Measurements from ENCODE around the gene SLC16A10. TPM values are rescaled to one million over a fixed set of nuclear protein-coding genes. Genes with fewer than 3 reads are reported as not detected.

SLC16A10 gene
- total RNA-seq, 1 donor from 2014 or later = 4.8 TPM

DNA sequence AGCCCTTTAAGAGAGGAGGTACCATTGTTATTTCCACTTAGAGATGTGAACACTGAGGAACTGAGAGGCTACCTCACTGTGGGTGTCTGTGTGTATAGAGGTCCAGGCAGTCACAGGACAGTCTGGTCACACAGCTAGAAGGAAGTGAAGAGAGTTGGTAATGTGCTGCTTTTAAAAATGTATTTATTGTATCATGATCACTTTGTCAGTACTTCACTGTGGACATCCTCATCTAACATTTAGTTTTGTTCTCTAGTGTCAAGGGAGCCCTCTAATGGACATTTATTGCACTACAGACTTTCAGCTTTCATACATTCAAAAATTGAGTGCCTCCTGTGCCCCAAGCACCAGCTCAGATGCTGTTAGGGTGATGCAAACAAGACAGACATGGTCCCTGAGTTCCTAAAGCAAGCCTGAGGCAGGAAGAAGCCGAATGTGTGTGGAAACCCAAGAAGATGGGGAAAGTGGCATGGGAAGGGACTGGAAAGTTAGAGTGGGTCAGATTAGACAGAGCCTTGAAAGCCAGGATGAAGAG is 123.0 kb downstream of the SLC16A10 start:
- H4K20me1 ChIP-seq (ENCODE audit: low read depth) = no peaks in the 10 kb centered on the region
- H3K27me3 ChIP-seq = no peaks in the 10 kb centered on the region
- no peak overlapping the region for H3K9ac ChIP-seq
- H3K27ac ChIP-seq = no peak overlapping the region
- H3K36me3 ChIP-seq = no peaks in the 10 kb centered on the region
- no peak overlapping the region for H3K4me2 ChIP-seq
- no peak overlapping the region for H3K27ac Mint-ChIP-seq
- no peaks in the 10 kb centered on the region for H3K4me1 Mint-ChIP-seq
- no peaks in the 10 kb centered on the region for H3K4me1 ChIP-seq
- H3K79me2 ChIP-seq (ENCODE audit: low read depth) = no peaks in the 10 kb centered on the region
- H3K9me3 Mint-ChIP-seq = no peaks in the 10 kb centered on the region
- H2AFZ ChIP-seq (replicated peaks) = no peak overlapping the region
- peak; percentile 68 for DNase-seq (ENCODE audit: low spot score)
- no peak for TF ChIP-seq EZH2 (IDR thresholded peaks at IDR 0.05)
- TF ChIP-seq, protein P1, sequence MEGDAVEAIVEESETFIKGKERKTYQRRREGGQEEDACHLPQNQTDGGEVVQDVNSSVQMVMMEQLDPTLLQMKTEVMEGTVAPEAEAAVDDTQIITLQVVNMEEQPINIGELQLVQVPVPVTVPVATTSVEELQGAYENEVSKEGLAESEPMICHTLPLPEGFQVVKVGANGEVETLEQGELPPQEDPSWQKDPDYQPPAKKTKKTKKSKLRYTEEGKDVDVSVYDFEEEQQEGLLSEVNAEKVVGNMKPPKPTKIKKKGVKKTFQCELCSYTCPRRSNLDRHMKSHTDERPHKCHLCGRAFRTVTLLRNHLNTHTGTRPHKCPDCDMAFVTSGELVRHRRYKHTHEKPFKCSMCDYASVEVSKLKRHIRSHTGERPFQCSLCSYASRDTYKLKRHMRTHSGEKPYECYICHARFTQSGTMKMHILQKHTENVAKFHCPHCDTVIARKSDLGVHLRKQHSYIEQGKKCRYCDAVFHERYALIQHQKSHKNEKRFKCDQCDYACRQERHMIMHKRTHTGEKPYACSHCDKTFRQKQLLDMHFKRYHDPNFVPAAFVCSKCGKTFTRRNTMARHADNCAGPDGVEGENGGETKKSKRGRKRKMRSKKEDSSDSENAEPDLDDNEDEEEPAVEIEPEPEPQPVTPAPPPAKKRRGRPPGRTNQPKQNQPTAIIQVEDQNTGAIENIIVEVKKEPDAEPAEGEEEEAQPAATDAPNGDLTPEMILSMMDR (IDR thresholded peaks at IDR 0.05) = peak; percentile 82
- TF ChIP-seq EZH2phosphoT487 (IDR thresholded peaks at IDR 0.05) = no peak
- H3K36me3 Mint-ChIP-seq = peaks cover 1% of the 10 kb centered on the region
- no peak overlapping the region for H3K4me3 Mint-ChIP-seq
- H3K4me3 ChIP-seq = no peak overlapping the region
- no peaks in the 10 kb centered on the region for H3K27me3 Mint-ChIP-seq (ENCODE audit: insufficient read depth, low read depth)
- H3F3A ChIP-seq (ENCODE audit: low read depth) = no peaks in the 10 kb centered on the region
- no peaks in the 10 kb centered on the region for H3K9me3 ChIP-seq (ENCODE audit: low read depth)

DNA sequence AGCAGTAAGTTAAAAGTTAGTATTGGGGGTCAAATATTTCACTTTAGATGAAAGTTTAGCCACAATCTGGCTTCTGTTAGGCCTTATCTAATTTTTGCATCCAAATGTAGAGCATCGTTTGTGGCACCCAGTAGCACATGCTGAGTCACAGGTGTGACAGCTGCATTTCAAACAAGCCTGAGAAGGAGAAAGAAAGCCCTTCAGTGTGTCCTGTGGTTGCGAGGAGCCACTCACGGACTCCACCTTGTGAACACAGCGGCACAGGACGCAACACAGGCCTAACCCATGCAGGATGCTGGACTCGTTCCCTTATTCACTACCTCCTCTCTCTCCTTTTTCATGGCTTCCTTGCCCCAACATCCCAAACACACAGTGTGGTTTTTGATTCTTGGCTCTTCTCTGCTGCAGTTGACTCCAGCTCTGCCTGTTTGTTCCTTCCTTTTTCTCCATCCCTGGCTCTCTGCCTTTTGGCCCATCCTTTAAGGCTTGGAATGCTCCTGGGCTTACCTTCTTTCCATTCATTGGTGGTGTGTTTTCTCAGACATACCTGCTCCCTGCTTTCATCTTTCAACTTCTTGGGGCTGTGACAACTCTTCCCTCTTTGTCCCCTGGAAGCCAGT is 124.2 kb downstream of the SLC16A10 start:
- Histone ChIP-seq H3K4me3 (no peak overlapping the region), H3K27me3 (no peaks in the 10 kb centered on the region), H3K36me3 (no peaks in the 10 kb centered on the region), H3F3A (ENCODE audit: low read depth) (no peaks in the 10 kb centered on the region), H3K4me1 (no peaks in the 10 kb centered on the region), H2AFZ (replicated peaks) (no peak overlapping the region), H3K4me2 (no peak overlapping the region), H3K9me3 (ENCODE audit: low read depth) (no peaks in the 10 kb centered on the region), H4K20me1 (ENCODE audit: low read depth) (no peaks in the 10 kb centered on the region), H3K9ac (no peak overlapping the region), H3K27ac (no peak overlapping the region), H3K79me2 (ENCODE audit: low read depth) (no peaks in the 10 kb centered on the region)
- DNase-seq (ENCODE audit: low spot score) = no peak
- no peak overlapping the region for H3K27ac Mint-ChIP-seq
- peaks cover under 1% of the 10 kb centered on the region for H3K36me3 Mint-ChIP-seq
- H3K27me3 Mint-ChIP-seq (ENCODE audit: insufficient read depth, low read depth) = no peaks in the 10 kb centered on the region
- no peak overlapping the region for H3K4me3 Mint-ChIP-seq
- no peaks in the 10 kb centered on the region for H3K4me1 Mint-ChIP-seq
- TF ChIP-seq, protein P1 (IDR thresholded peaks at IDR 0.05) = no peak
- TF ChIP-seq EZH2 (IDR thresholded peaks at IDR 0.05) (no peak), EZH2phosphoT487 (IDR thresholded peaks at IDR 0.05) (no peak)
- H3K9me3 Mint-ChIP-seq = no peaks in the 10 kb centered on the region

DNA sequence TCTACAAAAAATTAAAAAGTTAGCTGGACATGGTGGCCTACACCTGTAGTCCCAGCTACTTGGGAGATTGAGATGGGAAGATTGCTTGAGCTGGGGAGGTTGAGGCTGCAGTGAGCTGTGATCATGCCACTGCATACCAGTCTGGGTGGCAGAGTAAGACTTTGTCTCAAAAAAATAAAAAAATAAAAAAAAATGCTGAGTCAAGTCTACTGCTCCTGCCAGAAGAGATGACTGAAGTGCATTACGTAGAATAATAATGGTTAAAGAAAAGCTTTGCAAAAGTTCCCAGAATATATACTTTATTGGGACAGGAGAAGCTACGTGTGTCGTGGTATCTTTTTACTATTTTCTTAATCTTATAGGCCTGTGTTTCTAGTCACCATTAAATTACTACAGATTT is 125.3 kb downstream of the SLC16A10 start:
- no peak overlapping the region for H2AFZ ChIP-seq (replicated peaks)
- no peaks in the 10 kb centered on the region for H3K36me3 ChIP-seq
- H3K4me2 ChIP-seq = no peak overlapping the region
- no peaks in the 10 kb centered on the region for H3K4me1 Mint-ChIP-seq
- no peak for TF ChIP-seq EZH2phosphoT487 (IDR thresholded peaks at IDR 0.05)
- no peak for TF ChIP-seq EZH2 (IDR thresholded peaks at IDR 0.05)
- TF ChIP-seq, protein P1 (IDR thresholded peaks at IDR 0.05) = no peak
- no peaks in the 10 kb centered on the region for H3K4me1 ChIP-seq
- no peak overlapping the region for H3K9ac ChIP-seq
- no peak overlapping the region for H3K4me3 Mint-ChIP-seq
- no peaks in the 10 kb centered on the region for H3K9me3 Mint-ChIP-seq
- H3K27me3 ChIP-seq = no peaks in the 10 kb centered on the region
- no peaks in the 10 kb centered on the region for H4K20me1 ChIP-seq (ENCODE audit: low read depth)
- H3K36me3 Mint-ChIP-seq = peaks cover under 1% of the 10 kb centered on the region
- no peak overlapping the region for H3K27ac Mint-ChIP-seq
- no peak overlapping the region for H3K4me3 ChIP-seq
- no peaks in the 10 kb centered on the region for H3F3A ChIP-seq (ENCODE audit: low read depth)
- H3K9me3 ChIP-seq (ENCODE audit: low read depth) = no peaks in the 10 kb centered on the region
- DNase-seq (ENCODE audit: low spot score) = no peak
- H3K27ac ChIP-seq = no peak overlapping the region
- H3K27me3 Mint-ChIP-seq (ENCODE audit: insufficient read depth, low read depth) = no peaks in the 10 kb centered on the region
- H3K79me2 ChIP-seq (ENCODE audit: low read depth) = no peaks in the 10 kb centered on the region
